Breast epithelium (tissue), 4 donors: ENCODE results near the gene PBX4. TPM values are rescaled to one million over a fixed set of nuclear protein-coding genes. Genes with fewer than 3 reads are reported as not detected.

Experiments
- DNase-seq, 2 donors: peaks; one replicate each; pipeline ENCODE4 v3.0.0-alpha.2; 2019; ENCODE audit warnings: low spot score in 2 of 2
- H3K27ac ChIP-seq, 2 donors: fragments of 200-600 bp; sonication (generic) in 1 of 2; one replicate each; pipeline ENCODE4 v1.5.1; 2016 to 2019; ENCODE audit warnings: mild to moderate bottlenecking in 1 of 2
- H3K27me3 ChIP-seq, 2 donors: fragments of 200-600 bp; sonication (generic) in 1 of 2; one replicate each; pipeline versions ENCODE4 v1.5.1 to v1.6.0; 2017 to 2019; ENCODE audit warnings: control low read depth in 1 of 2, mild to moderate bottlenecking in 1 of 2
- H3K36me3 ChIP-seq: fragments of 200-600 bp; one replicate; pipeline ENCODE4 v1.5.1; 2019
- H3K4me1 ChIP-seq, 2 donors: fragments of 200-600 bp; sonication (generic); one replicate each; pipeline ENCODE4 v1.5.1; 2016 to 2019; ENCODE audit warnings: control low read depth in 1 of 2
- H3K4me3 ChIP-seq, 3 donors: fragments of 200-600 bp; sonication (generic); 1 replicate in 2 of 3; 2 replicates in 1 of 3; pipeline ENCODE4 v1.5.1; 2016 to 2019; ENCODE audit warnings: mild to moderate bottlenecking in 3 of 3, moderate library complexity in 2 of 3
- H3K9me3 ChIP-seq, 2 donors: fragments of 200-600 bp; sonication (generic) in 1 of 2; one replicate each; pipeline ENCODE4 v1.5.1; 2016 to 2019; ENCODE audit warnings: control low read depth in 1 of 2
- CTCF ChIP-seq, 3 donors: fragments of 450-650 bp; IDR thresholded peaks; one replicate each; pipeline ENCODE4 v1.5.1; 2016 to 2017; ENCODE audit warnings: antibody characterized with exemption in 3 of 3, mild to moderate bottlenecking in 3 of 3, moderate library complexity in 3 of 3
- POLR2A ChIP-seq: fragments of 450-650 bp; IDR thresholded peaks from one replicate; pipeline ENCODE4 v1.6.1; 2016; ENCODE audit warnings: antibody characterized with exemption, mild to moderate bottlenecking, moderate library complexity
- POLR2AphosphoS5 ChIP-seq, 3 donors: sonication (generic); formaldehyde crosslinking; IDR thresholded peaks; one replicate each; pipeline ENCODE4 v1.6.1; 2017; ENCODE audit warnings: antibody characterized with exemption in 3 of 3
- intact Hi-C: fragments of 100-400 bp; cut with DNase I; formaldehyde crosslinking; loops from one replicate; pipeline ENCODE4 v1.15.1; 2023; ENCODE audit warnings: low total_unique reads
- total RNA-seq, 3 donors: library from RNA; depleted of rRNA; stranded (reverse); fragments of >200 nt; gene quantifications; one replicate each; pipeline ENCODE4 v1.1.0, GENCODE V29; 2016

PBX4 gene
- total RNA-seq, 3 donors from 2014 or later, result 3.4 to 5.9 (median 5.6) TPM

- H3K27me3 ChIP-seq, result peaks cover 0 to 1% of the 10 kb centered on the region in 2 donors
- no peaks in the 10 kb centered on the region for H3K4me1 ChIP-seq
- intact Hi-C loops, result no loop called here
- TF ChIP-seq POLR2AphosphoS5 (IDR thresholded peaks at IDR 0.05), result no peak
- TF ChIP-seq CTCF (IDR thresholded peaks at IDR 0.05), result peak in 2 of 3 donors; percentile 33 to 34
- no peak for TF ChIP-seq POLR2A
- DNase-seq, result no peak
- no peak overlapping the region for H3K4me3 ChIP-seq
- no peak overlapping the region for H3K27ac ChIP-seq
- H3K9me3 ChIP-seq, result no peaks in the 10 kb centered on the region
- H3K36me3 ChIP-seq, result no peaks in the 10 kb centered on the region
Observed at GRCh38 chr19:19554074-19555023, 64.1 kb downstream of the PBX4 start.

- no peak overlapping the region for H3K27ac ChIP-seq
Observed at GRCh38 chr19:19553670-19554069, 64.8 kb downstream of the PBX4 start.

GRCh38 chr19:19552798-19553197 is 65.7 kb downstream of the PBX4 start:
- peak in 1 of 3 donors; percentile 45 for TF ChIP-seq CTCF (IDR thresholded peaks at IDR 0.05)
- TF ChIP-seq POLR2AphosphoS5 (IDR thresholded peaks at IDR 0.05), result no peak
- intact Hi-C loops, result no loop called here
- Histone ChIP-seq H3K9me3 (no peaks in the 10 kb centered on the region), H3K4me1 (no peaks in the 10 kb centered on the region), H3K4me3 (no peak overlapping the region), H3K36me3 (no peaks in the 10 kb centered on the region), H3K27me3 (peaks cover 0 to 3% of the 10 kb centered on the region in 2 donors), H3K27ac (no peak overlapping the region)
- DNase-seq, result no peak

More at GRCh38 chr19:19553670-19554069, 64.8 kb downstream of the PBX4 start:
- intact Hi-C loops, result no loop called here
- TF ChIP-seq CTCF (IDR thresholded peaks at IDR 0.05) (no peak), POLR2AphosphoS5 (IDR thresholded peaks at IDR 0.05) (no peak), POLR2A (no peak)
- Histone ChIP-seq H3K4me3 (no peak overlapping the region), H3K27me3 (peaks cover 0 to 3% of the 10 kb centered on the region in 2 donors), H3K4me1 (no peaks in the 10 kb centered on the region), H3K36me3 (no peaks in the 10 kb centered on the region), H3K9me3 (no peaks in the 10 kb centered on the region)
- no peak for DNase-seq

GRCh38 chr19:19551853-19552192 is 66.7 kb downstream of the PBX4 start:
- intact Hi-C loops, result no loop called here
- no peaks in the 10 kb centered on the region for H3K9me3 ChIP-seq
- no peaks in the 10 kb centered on the region for H3K36me3 ChIP-seq
- no peaks in the 10 kb centered on the region for H3K4me1 ChIP-seq
- no peak for DNase-seq
- no peak overlapping the region for H3K4me3 ChIP-seq
- H3K27ac ChIP-seq, result no peak overlapping the region
- H3K27me3 ChIP-seq, result peaks cover 0 to 3% of the 10 kb centered on the region in 2 donors
- TF ChIP-seq POLR2A (no peak), CTCF (IDR thresholded peaks at IDR 0.05) (no peak), POLR2AphosphoS5 (IDR thresholded peaks at IDR 0.05) (no peak)
